Activated T-helper 2 cell treated with anti-CD3 and anti-CD28 coated beads, Interferon-gamma antibody, Interleukin-2, Interleukin-4, amounts not matched to agents 10 μg/mL and 5 μg/mL and 100 μg/mL, durations not matched to agents 14 hours and 24 hours and 36 hours (primary cell): ENCODE data around the gene MGMT. TPM values are rescaled to one million over a fixed set of nuclear protein-coding genes. Genes with fewer than 3 reads are reported as not detected.

Experiments used
- DNase-seq: peaks from one replicate; pipeline ENCODE4 v3.0.0; 2021; ENCODE audit warnings: low spot score
- H3K27ac Mint-ChIP-seq: one replicate; pipeline ENCODE4 v1.8.0; 2021; ENCODE audit warnings: mixed read lengths
- H3K27me3 Mint-ChIP-seq: one replicate; pipeline ENCODE4 v1.8.0; 2021; ENCODE audit warnings: low read depth, mixed read lengths
- H3K36me3 Mint-ChIP-seq: one replicate; pipeline ENCODE4 v1.8.0; 2021; ENCODE audit warnings: low read depth, mixed read lengths
- H3K4me1 Mint-ChIP-seq: one replicate; pipeline ENCODE4 v1.8.0; 2021; ENCODE audit warnings: low read depth, mixed read lengths
- H3K4me3 Mint-ChIP-seq: one replicate; pipeline ENCODE4 v1.8.0; 2021; ENCODE audit warnings: low read depth, mild to moderate bottlenecking, moderate library complexity, mixed read lengths
- H3K9me3 Mint-ChIP-seq: one replicate; pipeline ENCODE4 v1.8.0; 2021; ENCODE audit warnings: mixed read lengths
- intact Hi-C: fragments of 100-400 bp; cut with micrococcal nuclease; formaldehyde crosslinking; loops from one replicate; pipeline ENCODE4 v1.15.1; 2023
- total RNA-seq: library from RNA; stranded (reverse); gene quantifications from 2 replicates; pipeline ENCODE4 v1.2.3, GENCODE V29; 2022

The MGMT gene
- total RNA-seq, 1 donor from 2014 or later, result 15.8 TPM

GRCh38 chr10:129741978-129742741 lies 275.1 kb downstream of the MGMT start:
- no peaks in the 10 kb centered on the region for H3K36me3 Mint-ChIP-seq
- intact Hi-C loops, result no loop called here
- H3K9me3 Mint-ChIP-seq, result peaks cover 24% of the 10 kb centered on the region
- no peaks in the 10 kb centered on the region for H3K4me1 Mint-ChIP-seq
- H3K4me3 Mint-ChIP-seq, result no peak overlapping the region
- no peaks in the 10 kb centered on the region for H3K27me3 Mint-ChIP-seq
- DNase-seq, result no peak
- H3K27ac Mint-ChIP-seq, result no peak overlapping the region

- no peaks in the 10 kb centered on the region for H3K27me3 Mint-ChIP-seq
- H3K36me3 Mint-ChIP-seq, result no peaks in the 10 kb centered on the region
- H3K9me3 Mint-ChIP-seq, result peaks cover 24% of the 10 kb centered on the region
- DNase-seq, result no peak
- no peak overlapping the region for H3K4me3 Mint-ChIP-seq
- intact Hi-C loops, result no loop called here
- H3K4me1 Mint-ChIP-seq, result no peaks in the 10 kb centered on the region
- no peak overlapping the region for H3K27ac Mint-ChIP-seq
These were observed 275.9 kb downstream of the MGMT start for GRCh38 chr10:129742742-129743550.

GRCh38 chr10:129743738-129744133 lies 276.7 kb downstream of the MGMT start:
- no peak overlapping the region for H3K4me3 Mint-ChIP-seq
- H3K27ac Mint-ChIP-seq, result no peak overlapping the region
- no peaks in the 10 kb centered on the region for H3K27me3 Mint-ChIP-seq
- H3K36me3 Mint-ChIP-seq, result no peaks in the 10 kb centered on the region
- intact Hi-C loops, result no loop called here
- peaks cover 31% of the 10 kb centered on the region for H3K9me3 Mint-ChIP-seq
- no peaks in the 10 kb centered on the region for H3K4me1 Mint-ChIP-seq
- DNase-seq, result no peak

DNA sequence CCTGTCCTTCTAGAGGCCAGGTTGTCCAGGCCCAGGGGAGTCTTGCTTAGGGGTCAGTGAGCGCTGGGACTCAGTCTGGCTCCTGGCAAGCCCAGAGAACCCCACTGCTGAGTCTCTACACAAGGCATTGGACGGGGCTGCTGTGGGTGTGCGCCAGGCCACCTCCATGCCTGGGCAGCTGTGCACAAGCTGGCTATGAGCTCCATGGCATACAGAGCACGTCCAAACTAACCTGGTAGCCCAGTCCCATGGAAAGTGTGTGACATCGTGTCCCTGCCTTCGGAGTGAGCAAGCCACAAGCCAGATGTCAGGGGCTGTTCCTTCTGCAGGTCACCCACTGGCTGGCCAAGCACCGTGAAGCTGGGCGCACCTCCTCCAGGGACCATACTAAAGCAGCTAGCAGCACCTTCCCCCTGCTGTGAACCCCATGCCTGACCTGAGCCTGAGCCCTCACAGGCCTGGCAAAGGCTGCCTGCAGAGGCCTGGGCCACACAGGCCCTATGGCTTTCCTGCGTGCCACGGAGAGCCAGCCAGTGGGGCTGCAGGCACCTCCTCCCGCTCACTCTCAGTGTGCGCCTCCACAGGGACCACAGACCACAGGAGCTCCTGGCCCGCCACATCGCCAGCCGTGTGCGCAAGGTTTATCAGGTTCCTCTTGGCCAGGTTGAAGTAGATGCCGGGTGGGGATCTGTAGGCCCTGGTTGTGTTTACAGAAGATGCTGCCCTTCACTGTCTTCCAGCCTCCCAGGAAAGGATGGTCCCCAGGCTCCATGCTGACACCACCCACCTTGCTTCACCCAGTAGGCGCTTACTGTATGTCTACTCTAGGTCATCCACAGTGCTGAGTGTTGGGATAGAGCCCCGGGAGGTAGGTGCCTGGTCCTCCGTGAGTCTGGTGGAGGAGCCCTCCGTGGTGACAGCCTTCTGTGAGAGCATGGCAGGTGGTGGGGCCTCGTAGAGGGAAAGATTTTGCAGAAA lies 277.4 kb downstream of the MGMT start:
- Mint-ChIP-seq H3K9me3 (peaks cover 35% of the 10 kb centered on the region), H3K4me3 (no peak overlapping the region), H3K27me3 (no peaks in the 10 kb centered on the region), H3K36me3 (no peaks in the 10 kb centered on the region), H3K27ac (no peak overlapping the region), H3K4me1 (no peaks in the 10 kb centered on the region)
- intact Hi-C loops, result no loop called here
- no peak for DNase-seq

DNA sequence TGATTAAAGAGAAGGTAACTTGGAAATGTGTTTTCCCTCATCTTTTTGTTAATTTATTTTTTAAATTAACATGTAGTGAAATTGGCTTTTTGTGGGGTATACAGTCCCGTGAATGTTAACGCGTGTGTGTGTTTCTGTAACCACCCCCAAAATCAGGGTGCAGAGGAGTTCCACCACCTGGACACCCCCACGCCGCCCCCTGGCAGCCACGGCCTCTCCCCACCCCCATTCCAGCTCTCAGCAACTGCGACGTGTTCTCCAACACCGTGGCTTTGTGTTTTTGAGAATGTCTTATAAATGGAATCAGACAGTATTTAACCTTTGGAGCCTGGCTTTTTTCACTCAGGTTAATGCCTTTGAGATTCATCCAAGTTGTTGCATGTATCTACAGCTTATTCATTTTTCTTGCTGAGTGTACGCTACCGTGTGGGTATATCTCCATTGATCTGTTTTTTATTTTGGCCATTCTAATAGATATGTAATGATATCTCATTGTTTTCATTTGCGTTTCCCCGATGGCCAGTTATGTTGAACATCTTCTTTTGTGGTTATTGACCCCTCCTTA lies 278.2 kb downstream of the MGMT start:
- Mint-ChIP-seq H3K4me1 (no peaks in the 10 kb centered on the region), H3K36me3 (no peaks in the 10 kb centered on the region), H3K27ac (no peak overlapping the region), H3K4me3 (no peak overlapping the region), H3K9me3 (peaks cover 35% of the 10 kb centered on the region), H3K27me3 (no peaks in the 10 kb centered on the region)
- intact Hi-C loops, result no loop called here
- DNase-seq, result no peak

- intact Hi-C loops, result no loop called here
- Mint-ChIP-seq H3K4me3 (no peak overlapping the region), H3K9me3 (peaks cover 43% of the 10 kb centered on the region), H3K27ac (no peak overlapping the region), H3K27me3 (no peaks in the 10 kb centered on the region), H3K36me3 (no peaks in the 10 kb centered on the region), H3K4me1 (peaks cover 6% of the 10 kb centered on the region)
- DNase-seq, result no peak
These were observed 287.4 kb downstream of the MGMT start for GRCh38 chr10:129754211-129755050.

- no peaks in the 10 kb centered on the region for H3K27me3 Mint-ChIP-seq
- no peak for DNase-seq
- H3K27ac Mint-ChIP-seq, result no peak overlapping the region
- H3K4me3 Mint-ChIP-seq, result no peak overlapping the region
- intact Hi-C loops, result no loop called here
- peaks cover 36% of the 10 kb centered on the region for H3K9me3 Mint-ChIP-seq
- H3K4me1 Mint-ChIP-seq, result peaks cover 6% of the 10 kb centered on the region
- H3K36me3 Mint-ChIP-seq, result no peaks in the 10 kb centered on the region
These were observed 288.1 kb downstream of the MGMT start for GRCh38 chr10:129755158-129755591.

GRCh38 chr10:129755621-129756020 lies 288.6 kb downstream of the MGMT start:
- intact Hi-C loops, result no loop called here
- no peak overlapping the region for H3K4me3 Mint-ChIP-seq
- no peaks in the 10 kb centered on the region for H3K36me3 Mint-ChIP-seq
- peaks cover 6% of the 10 kb centered on the region for H3K4me1 Mint-ChIP-seq
- DNase-seq, result no peak
- H3K9me3 Mint-ChIP-seq, result peaks cover 34% of the 10 kb centered on the region
- H3K27me3 Mint-ChIP-seq, result no peaks in the 10 kb centered on the region
- H3K27ac Mint-ChIP-seq, result no peak overlapping the region

DNA sequence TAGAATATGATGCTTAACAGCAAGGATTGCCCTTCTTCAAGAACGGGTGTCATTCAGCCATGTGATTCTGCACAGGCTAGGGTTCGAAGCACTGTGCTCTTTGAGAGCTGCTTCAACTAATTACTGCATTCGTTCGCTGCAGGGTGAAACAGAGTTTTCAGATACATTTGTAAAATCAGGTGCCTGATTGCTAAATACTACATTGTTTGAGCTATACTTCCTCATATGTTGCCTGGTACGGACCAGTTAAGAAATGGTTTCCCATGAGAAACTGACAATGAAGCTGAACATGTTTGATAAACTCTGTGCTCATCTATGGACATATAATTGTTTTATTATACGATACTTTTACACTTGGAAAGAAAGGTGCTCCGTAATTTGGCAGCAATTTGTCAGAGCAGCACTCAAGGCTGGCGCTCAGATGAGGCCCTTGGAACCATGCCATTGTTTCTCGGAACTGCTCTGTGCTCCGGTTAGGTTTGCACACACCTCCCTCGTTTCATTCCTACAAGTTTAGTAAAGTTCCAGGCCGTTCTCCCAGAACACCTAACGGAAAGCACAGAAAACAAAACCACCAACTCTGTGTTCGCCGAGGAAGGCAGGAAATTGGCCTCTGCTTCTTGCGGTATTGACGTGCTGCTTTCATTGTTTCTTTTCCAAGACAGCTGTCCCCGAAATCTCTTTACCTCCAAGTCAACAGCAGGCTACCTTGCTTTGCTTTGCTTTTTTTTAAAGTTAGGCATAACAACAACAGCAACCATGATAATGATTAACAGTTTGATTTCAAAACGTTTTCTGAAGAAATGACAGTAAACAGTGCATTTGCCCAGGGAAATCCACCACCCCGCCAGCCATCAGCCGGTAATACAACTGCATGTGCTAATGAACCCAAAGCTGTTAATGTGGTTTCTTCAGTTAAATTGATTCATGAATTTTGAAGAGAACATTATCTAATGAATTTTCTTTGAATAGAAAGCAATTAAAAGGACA lies 290.2 kb downstream of the MGMT start:
- intact Hi-C loops, result no loop called here
- H3K36me3 Mint-ChIP-seq, result no peaks in the 10 kb centered on the region
- H3K27me3 Mint-ChIP-seq, result no peaks in the 10 kb centered on the region
- peaks cover 23% of the 10 kb centered on the region for H3K9me3 Mint-ChIP-seq
- no peak for DNase-seq
- H3K4me1 Mint-ChIP-seq, result peaks cover 6% of the 10 kb centered on the region
- H3K27ac Mint-ChIP-seq, result no peak overlapping the region
- H3K4me3 Mint-ChIP-seq, result no peak overlapping the region

DNA sequence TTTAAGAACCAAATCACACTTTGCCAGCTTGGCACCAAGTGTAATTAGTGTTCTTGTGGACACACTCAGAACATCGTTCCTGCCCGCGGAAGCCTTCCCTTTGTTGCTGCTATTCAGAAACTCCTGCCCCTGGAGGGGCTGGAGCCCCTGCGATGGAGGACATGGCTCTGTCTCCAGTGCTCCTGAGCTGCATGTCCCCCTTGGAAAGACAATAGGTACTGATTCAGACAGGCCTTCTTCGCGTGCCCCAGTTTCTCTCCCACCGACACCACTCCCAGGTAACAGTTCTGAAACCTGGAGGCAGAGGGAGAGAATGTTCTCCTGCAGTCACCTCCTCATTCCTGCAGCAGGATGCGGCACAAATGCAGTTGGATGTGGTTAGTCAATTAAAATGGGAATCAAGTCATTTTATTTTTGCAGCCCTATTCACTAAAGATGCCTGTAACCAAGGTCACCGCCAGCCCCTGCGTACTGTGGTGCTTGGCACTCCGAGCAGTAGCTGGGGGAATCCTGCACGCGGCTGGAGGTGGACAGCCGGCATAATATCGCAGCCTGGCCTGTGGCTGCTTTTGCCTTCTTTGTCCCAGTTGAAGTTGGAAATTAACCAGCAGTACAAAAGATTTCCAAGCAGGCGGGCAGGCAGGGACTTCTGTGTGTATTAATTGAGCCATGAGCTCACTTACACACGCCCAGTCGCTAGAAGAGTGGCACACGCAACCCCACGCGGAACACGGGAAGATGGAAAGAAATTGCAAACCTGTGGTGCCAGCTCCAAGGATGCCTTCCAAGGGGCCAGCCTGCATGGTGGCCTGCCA lies 291.4 kb downstream of the MGMT start:
- H3K27me3 Mint-ChIP-seq, result no peaks in the 10 kb centered on the region
- H3K36me3 Mint-ChIP-seq, result no peaks in the 10 kb centered on the region
- intact Hi-C loops, result no loop called here
- H3K4me1 Mint-ChIP-seq, result peaks cover 6% of the 10 kb centered on the region
- H3K27ac Mint-ChIP-seq, result no peak overlapping the region
- DNase-seq, result no peak
- H3K9me3 Mint-ChIP-seq, result peaks cover 11% of the 10 kb centered on the region
- H3K4me3 Mint-ChIP-seq, result no peak overlapping the region
